OCI-LY3 (cell line): ENCODE measurements around the gene ACVRL1.

Source experiments
- EZH2phosphoT487 ChIP-seq: fragments of 200-600 bp; shearing (Covaris generic); IDR thresholded peaks from 2 replicates; pipeline ENCODE4 v1.6.1; 2018; ENCODE audit warnings: antibody characterized with exemption, mixed run types, low read depth
- TF ChIP-seq, protein P1 (sequence below): fragments of 200-600, 300-600 bp; sonication (generic); IDR thresholded peaks from 2 replicates; pipeline ENCODE4 v1.5.1; 2014; ENCODE audit warnings: antibody characterized with exemption, low read length, low read depth

DNA sequence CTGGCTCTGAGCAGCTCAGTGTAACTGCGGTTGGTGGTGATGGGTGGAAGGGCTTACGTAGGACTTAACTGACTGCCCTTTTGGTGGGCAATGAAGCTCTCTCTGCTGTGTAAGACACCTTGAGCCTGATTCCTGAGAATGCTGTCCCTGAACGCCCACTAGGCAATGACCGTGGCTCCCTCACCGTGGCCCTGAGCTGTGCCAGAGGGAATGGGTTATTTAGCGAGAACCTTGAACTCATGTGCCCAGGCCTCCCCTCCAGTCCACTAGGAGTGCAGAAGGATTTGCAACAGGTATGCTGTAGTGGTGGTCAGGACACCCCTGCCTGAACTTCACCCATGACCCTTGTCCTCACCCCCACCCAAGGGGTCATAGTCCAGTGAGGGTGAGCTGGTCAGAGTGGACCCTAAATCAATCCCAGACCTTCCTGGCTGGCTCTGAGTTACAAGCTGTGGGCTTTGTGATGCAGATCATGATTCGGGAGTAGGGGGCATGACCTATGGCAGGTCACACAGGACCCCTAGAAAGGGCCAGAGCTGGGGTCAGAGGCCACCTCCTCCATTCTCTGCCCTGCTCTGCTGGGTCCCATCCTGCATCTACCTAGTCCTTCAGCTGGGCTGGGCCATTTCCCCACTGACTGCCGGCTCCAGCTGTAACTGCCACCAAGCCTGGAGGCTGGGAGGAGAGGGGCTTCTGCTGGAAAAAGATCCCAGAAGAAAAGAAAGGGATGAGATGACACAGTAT, 33.9 kb upstream of the ACVRL1 start:
- TF ChIP-seq, protein P1, sequence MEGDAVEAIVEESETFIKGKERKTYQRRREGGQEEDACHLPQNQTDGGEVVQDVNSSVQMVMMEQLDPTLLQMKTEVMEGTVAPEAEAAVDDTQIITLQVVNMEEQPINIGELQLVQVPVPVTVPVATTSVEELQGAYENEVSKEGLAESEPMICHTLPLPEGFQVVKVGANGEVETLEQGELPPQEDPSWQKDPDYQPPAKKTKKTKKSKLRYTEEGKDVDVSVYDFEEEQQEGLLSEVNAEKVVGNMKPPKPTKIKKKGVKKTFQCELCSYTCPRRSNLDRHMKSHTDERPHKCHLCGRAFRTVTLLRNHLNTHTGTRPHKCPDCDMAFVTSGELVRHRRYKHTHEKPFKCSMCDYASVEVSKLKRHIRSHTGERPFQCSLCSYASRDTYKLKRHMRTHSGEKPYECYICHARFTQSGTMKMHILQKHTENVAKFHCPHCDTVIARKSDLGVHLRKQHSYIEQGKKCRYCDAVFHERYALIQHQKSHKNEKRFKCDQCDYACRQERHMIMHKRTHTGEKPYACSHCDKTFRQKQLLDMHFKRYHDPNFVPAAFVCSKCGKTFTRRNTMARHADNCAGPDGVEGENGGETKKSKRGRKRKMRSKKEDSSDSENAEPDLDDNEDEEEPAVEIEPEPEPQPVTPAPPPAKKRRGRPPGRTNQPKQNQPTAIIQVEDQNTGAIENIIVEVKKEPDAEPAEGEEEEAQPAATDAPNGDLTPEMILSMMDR: no peak
- TF ChIP-seq EZH2phosphoT487: no peak
